Measurements from ENCODE around the gene ZACN.

The ZACN gene

DNA sequence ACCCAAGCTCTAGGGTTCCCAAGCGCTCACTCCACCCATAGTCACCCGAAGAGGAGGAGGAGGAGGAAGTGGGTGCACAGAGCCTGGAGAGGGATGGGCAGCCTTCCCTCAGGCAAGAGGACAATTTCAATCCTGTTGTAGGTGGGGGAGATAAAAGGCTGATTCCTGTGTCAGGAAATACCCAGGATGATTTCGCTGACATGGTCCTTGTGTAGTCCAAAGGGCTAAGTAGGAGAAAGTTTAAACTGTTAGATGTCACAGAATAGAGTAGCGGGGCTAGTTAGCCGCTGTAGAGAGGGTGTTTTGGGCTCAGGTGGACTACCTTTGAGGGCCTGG lies 25.9 kb downstream of the ZACN start:
- in situ Hi-C loops (cut with MboI; ENCODE audit: low sequenced_read_pairs, unreplicated experiment) = no loop called here
- no peak for DNase-seq (ENCODE audit: low spot score)

DNA sequence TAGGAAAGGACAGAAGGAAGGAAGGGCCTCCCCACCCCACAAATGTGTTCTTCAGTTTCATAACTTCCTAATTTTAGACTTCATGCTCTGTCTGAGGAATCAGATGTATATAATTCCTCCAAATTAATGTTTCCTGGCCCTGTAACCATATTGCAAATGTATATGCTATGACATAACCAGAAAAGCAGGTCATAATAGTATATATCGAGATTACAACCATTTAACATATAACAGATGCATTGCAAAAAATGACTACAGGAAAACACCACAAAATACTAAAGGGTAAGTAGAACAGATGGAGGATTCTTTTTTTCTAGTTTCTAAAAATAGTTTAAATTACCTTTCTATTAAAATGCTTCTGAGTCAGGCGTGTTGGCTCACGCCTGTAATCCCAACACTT lies 27.7 kb downstream of the ZACN start:
- no peak for DNase-seq (ENCODE audit: low spot score)
- TF ChIP-seq, protein P1, sequence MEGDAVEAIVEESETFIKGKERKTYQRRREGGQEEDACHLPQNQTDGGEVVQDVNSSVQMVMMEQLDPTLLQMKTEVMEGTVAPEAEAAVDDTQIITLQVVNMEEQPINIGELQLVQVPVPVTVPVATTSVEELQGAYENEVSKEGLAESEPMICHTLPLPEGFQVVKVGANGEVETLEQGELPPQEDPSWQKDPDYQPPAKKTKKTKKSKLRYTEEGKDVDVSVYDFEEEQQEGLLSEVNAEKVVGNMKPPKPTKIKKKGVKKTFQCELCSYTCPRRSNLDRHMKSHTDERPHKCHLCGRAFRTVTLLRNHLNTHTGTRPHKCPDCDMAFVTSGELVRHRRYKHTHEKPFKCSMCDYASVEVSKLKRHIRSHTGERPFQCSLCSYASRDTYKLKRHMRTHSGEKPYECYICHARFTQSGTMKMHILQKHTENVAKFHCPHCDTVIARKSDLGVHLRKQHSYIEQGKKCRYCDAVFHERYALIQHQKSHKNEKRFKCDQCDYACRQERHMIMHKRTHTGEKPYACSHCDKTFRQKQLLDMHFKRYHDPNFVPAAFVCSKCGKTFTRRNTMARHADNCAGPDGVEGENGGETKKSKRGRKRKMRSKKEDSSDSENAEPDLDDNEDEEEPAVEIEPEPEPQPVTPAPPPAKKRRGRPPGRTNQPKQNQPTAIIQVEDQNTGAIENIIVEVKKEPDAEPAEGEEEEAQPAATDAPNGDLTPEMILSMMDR (IDR thresholded peaks at IDR 0.05; ENCODE audit: borderline replicate concordance, control extremely low read depth, extremely low read depth, insufficient read depth, missing control alignments) = no peak
- in situ Hi-C loops (cut with MboI; ENCODE audit: low sequenced_read_pairs, unreplicated experiment) = no loop called here

More for the DNA sequence above, 25.9 kb downstream of the ZACN start:
- TF ChIP-seq, protein P1 (IDR thresholded peaks at IDR 0.05; ENCODE audit: borderline replicate concordance, control extremely low read depth, extremely low read depth, insufficient read depth, missing control alignments) = no peak

DNA sequence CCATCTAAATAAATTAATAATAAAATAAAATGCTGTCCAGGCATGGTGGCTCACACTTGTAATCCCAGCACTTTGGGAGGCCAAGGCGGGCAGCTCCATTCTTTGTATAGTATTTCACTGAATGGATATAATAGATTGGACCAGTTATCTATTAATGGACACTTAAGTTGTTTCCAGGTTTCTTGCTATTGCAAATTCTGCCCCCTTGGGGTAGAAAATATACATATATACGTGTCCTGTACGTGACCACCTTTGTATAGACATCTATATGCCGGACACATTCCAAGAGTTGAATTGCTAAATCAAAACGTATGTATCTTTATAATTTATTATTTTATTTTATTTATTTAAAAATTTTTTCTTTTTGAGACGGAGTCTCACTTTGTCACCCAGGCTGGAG lies 28.5 kb downstream of the ZACN start:
- in situ Hi-C loops (cut with MboI; ENCODE audit: low sequenced_read_pairs, unreplicated experiment) = no loop called here
- TF ChIP-seq, protein P1 (IDR thresholded peaks at IDR 0.05; ENCODE audit: borderline replicate concordance, control extremely low read depth, extremely low read depth, insufficient read depth, missing control alignments) = no peak
- DNase-seq (ENCODE audit: low spot score) = no peak

DNA sequence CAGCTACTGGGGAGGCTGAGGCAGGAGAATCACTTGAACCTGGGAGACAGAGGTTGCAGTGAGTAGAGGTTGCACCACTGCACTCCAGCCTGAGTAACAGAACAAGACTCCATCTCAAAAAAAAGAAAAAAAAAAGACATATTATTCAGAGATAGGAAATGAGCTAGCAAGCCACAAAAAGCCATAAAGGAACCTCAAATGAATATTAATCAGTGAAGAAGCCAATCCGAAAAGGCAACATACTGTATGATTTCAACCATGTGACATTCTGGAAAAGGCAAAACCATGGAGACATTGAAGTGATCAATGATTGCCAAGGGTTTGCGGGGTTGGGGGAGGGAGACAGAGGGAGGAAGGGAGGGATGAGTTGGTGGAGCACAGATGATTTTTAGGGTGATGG lies 33.0 kb downstream of the ZACN start:
- no peak for DNase-seq (ENCODE audit: low spot score)
- in situ Hi-C loops (cut with MboI; ENCODE audit: low sequenced_read_pairs, unreplicated experiment) = loop anchor here (10.0 kb wide), 2 partner anchors 97 to 283 kb away; no protein-coding TSS in a partner anchor
- TF ChIP-seq, protein P1 (IDR thresholded peaks at IDR 0.05; ENCODE audit: borderline replicate concordance, control extremely low read depth, extremely low read depth, insufficient read depth, missing control alignments) = no peak

DNA sequence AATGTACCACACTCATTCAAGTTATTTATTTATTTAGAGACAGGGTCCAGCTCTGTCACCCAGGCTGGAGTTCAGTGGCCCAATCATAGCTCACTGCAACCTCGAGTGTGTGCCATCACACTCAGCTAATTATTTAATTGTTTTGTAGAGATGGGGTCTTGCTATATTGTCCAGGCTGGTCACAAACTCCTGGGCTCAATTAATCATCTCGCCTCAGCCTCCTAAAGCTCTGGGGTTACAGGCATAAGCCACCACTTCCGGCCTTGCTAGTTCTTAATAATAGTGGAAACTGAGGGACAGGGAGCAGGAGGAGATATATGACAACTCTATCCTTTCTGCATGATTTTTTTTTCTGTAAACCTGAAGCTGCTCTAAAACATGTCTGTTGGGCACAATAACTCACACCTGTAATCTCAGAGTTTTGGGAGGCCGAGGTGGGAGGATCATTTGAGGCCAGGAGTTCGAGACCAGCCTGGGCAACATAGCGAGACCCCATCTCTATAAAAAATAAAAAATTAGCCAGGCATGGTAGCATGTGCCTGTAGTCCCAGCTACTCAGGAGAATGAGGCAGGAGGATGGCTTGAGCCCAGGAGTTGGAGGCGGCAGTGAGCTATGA lies 36.3 kb downstream of the ZACN start:
- no peak for DNase-seq (ENCODE audit: low spot score)
- in situ Hi-C loops (cut with MboI; ENCODE audit: low sequenced_read_pairs, unreplicated experiment) = loop anchor here (5.0 to 10.0 kb wide), 3 partner anchors 100 to 280 kb away; no protein-coding TSS in a partner anchor
- TF ChIP-seq, protein P1 (IDR thresholded peaks at IDR 0.05; ENCODE audit: borderline replicate concordance, control extremely low read depth, extremely low read depth, insufficient read depth, missing control alignments) = no peak

DNA sequence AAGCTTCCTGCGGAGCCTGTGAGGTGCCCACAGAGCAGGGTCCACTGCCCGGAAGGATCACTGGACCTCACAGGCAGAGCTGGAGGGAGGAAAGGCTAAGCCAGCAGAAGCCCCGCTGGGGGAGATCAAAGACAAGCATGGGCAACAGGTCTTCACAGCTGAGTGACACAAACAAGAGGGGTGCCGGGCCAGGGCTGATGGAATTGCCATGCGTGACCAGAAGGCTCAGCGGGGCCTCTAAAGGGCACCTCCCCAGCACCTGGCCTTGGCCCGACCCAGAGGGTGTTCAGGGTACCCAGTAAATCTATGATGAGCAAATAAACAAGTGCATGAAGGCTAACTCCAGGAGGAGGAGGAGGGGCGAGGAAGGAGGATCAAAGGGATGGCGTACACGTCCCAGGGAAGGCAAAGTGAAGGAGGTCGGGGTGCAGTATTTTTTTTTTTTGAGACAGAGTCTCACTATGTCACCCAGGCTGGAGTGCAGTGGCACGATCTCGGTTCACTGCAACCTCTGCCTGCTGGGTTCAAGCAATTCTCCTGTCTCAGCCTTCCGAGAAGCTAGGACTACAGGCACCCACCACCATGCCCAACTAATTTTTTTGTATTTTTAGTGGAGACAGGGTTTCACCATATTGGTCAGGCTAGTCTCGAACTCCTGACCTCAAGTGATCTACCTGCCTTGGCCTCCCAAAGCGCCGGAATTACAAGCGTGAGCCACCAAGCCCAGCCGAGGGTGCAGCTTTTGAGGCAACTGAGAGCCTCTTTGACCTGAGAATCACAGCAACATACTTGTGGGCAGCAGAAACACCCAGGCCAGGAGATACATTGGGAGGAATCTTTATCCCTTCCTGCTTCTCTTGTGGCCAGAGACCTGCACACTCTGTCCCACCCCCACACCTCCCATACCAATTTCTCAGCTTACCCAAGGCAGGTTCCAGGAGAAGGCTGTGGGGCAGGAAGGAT lies 40.7 kb downstream of the ZACN start:
- peak; percentile 9 for DNase-seq (ENCODE audit: low spot score)
- in situ Hi-C loops (cut with MboI; ENCODE audit: low sequenced_read_pairs, unreplicated experiment) = loop anchor here (5.0 to 10.0 kb wide), 3 partner anchors 105 to 275 kb away; no protein-coding TSS in a partner anchor
- TF ChIP-seq, protein P1 (IDR thresholded peaks at IDR 0.05; ENCODE audit: borderline replicate concordance, control extremely low read depth, extremely low read depth, insufficient read depth, missing control alignments) = no peak
